Measurements from ENCODE around the gene C17orf67. TPM values are rescaled to one million over a fixed set of nuclear protein-coding genes. Genes with fewer than 3 reads are reported as not detected.
A peak's percentile ranks its signal among the peaks of the same experiment; 100 is the strongest.

Gene C17orf67
- total RNA-seq, 4 donors from 2014 or later, result 1.4 to 27.4 (median 9.4) TPM; not detected in 1

DNA sequence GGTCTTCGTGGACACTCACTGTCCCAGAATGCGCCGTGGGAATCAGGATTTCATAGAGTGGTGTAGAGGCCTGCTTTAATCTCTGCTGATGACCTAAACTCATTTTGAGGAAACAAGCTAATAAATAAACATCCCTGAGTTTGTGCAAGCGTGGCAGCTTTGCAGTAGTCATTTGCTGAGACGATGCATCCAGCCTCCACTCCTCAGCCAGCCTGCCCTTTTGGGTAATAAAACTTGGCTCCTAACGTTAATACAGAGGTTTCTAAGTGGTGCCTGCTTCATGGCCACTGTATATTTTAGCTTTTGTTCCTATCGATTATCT is 1.5 kb upstream of the C17orf67 start:
- Histone ChIP-seq H3K27me3 (no peaks in the 10 kb centered on the region), H3K4me1 (peaks cover 4 to 8% of the 10 kb centered on the region in 2 donors), H3K27ac (peak overlapping the region; percentile 96 to 97), H3K36me3 (no peaks in the 10 kb centered on the region), H3K4me3 (peak overlapping the region; percentile 79 to 87), H3K9me3 (no peaks in the 10 kb centered on the region)
- TF ChIP-seq, protein P1, sequence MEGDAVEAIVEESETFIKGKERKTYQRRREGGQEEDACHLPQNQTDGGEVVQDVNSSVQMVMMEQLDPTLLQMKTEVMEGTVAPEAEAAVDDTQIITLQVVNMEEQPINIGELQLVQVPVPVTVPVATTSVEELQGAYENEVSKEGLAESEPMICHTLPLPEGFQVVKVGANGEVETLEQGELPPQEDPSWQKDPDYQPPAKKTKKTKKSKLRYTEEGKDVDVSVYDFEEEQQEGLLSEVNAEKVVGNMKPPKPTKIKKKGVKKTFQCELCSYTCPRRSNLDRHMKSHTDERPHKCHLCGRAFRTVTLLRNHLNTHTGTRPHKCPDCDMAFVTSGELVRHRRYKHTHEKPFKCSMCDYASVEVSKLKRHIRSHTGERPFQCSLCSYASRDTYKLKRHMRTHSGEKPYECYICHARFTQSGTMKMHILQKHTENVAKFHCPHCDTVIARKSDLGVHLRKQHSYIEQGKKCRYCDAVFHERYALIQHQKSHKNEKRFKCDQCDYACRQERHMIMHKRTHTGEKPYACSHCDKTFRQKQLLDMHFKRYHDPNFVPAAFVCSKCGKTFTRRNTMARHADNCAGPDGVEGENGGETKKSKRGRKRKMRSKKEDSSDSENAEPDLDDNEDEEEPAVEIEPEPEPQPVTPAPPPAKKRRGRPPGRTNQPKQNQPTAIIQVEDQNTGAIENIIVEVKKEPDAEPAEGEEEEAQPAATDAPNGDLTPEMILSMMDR (IDR thresholded peaks at IDR 0.05), result no peak
- TF ChIP-seq POLR2A (IDR thresholded peaks at IDR 0.05), result no peak
- intact Hi-C loops (cut with DNase I; ENCODE audit: low total_unique reads), result no loop called here
- DNase-seq, result no peak

DNA sequence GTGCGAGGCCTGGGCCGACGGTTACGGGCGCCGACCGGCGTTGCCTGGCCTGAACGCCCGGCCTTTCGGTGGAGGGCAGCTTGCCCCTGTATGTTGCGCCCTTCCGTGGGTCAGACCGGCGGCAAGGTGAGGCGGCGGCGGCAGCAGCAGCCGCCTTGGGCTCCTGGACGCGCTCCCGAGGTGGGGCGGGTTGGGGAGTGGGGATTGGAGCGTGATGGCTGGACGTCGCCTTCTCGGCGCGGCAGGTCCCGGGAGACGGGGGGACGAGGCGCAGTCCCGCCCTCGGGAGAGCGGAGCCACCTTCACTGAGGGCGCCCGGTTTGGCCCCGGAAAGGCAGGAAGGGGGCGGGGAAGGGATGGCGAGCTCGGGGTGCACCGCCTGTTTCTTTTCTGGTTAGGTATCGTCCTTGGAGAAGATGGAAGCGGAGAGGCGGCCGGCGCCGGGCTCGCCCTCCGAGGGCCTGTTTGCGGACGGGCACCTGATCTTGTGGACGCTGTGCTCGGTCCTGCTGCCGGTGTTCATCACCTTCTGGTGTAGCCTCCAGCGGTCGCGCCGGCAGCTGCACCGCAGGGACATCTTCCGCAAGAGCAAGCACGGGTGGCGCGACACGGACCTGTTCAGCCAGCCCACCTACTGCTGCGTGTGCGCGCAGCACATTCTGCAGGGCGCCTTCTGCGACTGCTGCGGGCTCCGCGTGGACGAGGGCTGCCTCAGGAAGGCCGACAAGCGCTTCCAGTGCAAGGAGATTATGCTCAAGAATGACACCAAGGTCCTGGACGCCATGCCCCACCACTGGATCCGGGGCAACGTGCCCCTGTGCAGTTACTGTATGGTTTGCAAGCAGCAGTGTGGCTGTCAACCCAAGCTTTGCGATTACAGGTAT is 902 bp upstream of the C17orf67 start:
- no peaks in the 10 kb centered on the region for H3K27me3 ChIP-seq
- DNase-seq, result peak; percentile 40 to 52
- H3K36me3 ChIP-seq, result no peaks in the 10 kb centered on the region
- H3K27ac ChIP-seq, result peak overlapping the region; percentile 96 to 97
- intact Hi-C loops (cut with DNase I; ENCODE audit: low total_unique reads), result loop anchor here (5.0 kb wide), 1 partner anchor 108 kb away; no protein-coding TSS in a partner anchor
- peaks cover 4 to 8% of the 10 kb centered on the region in 2 donors for H3K4me1 ChIP-seq
- H3K4me3 ChIP-seq, result peak overlapping the region; percentile 79 to 87
- H3K9me3 ChIP-seq, result no peaks in the 10 kb centered on the region
- no peak for TF ChIP-seq POLR2A (IDR thresholded peaks at IDR 0.05)
- TF ChIP-seq, protein P1 (IDR thresholded peaks at IDR 0.05), result peak in 1 of 4 experiments; percentile 5

DNA sequence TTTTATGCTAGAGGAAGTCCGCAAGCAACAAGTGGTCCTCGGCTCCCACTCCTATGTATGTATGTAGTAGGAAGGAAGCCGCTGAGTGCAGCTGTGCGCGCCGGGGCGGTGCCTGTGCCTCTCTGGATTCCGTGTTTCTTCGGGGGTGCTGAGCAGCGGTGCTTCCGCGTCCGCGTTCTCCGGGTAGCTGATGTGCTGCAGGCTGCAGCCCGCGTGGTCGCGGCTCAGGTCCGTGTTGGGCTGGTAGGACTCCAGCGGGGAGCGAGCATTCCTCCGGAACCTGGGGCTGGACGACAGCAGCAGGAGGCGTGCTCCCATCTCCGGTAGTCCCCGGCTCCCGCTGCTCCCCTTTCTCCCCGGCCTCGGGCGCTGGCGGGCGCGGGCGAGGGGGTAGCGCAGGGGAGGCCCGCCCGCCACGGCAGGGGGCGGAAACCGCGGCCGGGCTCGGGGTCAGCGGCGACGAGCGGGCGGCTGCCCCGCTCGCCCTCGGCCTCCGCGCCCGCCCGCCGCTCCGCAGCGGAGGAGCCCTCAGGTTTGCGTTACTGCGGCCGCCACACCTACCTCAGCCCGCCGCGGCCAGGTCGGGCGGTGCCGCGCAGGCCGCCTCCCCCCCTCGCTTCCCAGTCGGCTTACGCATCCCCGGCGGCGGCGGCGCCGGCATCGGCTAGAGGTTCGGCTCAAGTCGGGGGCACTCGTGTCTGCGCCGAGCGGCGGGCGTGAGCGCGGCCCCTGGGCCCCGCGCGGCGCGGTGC is 487 bp downstream of the C17orf67 start:
- no peaks in the 10 kb centered on the region for H3K9me3 ChIP-seq
- H3K27me3 ChIP-seq, result no peaks in the 10 kb centered on the region
- peak; percentile 51 to 52 for DNase-seq
- peaks cover 4 to 8% of the 10 kb centered on the region in 2 donors for H3K4me1 ChIP-seq
- TF ChIP-seq, protein P1 (IDR thresholded peaks at IDR 0.05), result peak in 1 of 4 experiments; percentile 16
- peak; percentile 18 for TF ChIP-seq POLR2A (IDR thresholded peaks at IDR 0.05)
- no peaks in the 10 kb centered on the region for H3K36me3 ChIP-seq
- peak overlapping the region; percentile 96 to 97 for H3K27ac ChIP-seq
- H3K4me3 ChIP-seq, result peak overlapping the region; percentile 55 to 87
- intact Hi-C loops (cut with DNase I; ENCODE audit: low total_unique reads), result loop anchor here (5.0 kb wide), 1 partner anchor 109 kb away; no protein-coding TSS in a partner anchor

DNA sequence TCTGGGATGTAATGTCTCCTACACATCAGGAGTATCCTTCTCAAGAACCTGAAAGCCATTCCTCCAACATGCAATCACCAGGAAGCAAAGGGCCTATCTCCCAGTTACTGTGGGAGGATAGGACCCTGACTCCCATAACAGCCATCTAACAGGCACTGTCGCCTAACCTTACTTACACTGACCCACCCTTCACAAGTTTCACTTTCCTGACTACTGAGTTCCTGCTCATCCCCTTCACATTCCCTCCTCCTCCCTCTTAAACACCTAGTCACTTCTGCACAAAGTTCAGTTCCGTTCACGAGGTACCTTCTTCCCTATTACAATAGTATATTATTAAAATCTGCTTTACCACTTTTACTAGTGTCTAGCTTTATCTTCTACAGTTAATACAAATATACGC is 1.3 kb downstream of the C17orf67 start:
- Histone ChIP-seq H3K4me3 (peak overlapping the region; percentile 55 to 87), H3K27ac (peak overlapping the region in 1 of 2 donors; percentile 97), H3K9me3 (no peaks in the 10 kb centered on the region), H3K27me3 (no peaks in the 10 kb centered on the region), H3K4me1 (peaks cover 4 to 8% of the 10 kb centered on the region in 2 donors), H3K36me3 (no peaks in the 10 kb centered on the region)
- TF ChIP-seq, protein P1 (IDR thresholded peaks at IDR 0.05), result no peak
- no peak for TF ChIP-seq POLR2A (IDR thresholded peaks at IDR 0.05)
- intact Hi-C loops (cut with DNase I; ENCODE audit: low total_unique reads), result loop anchor here (5.0 kb wide), 1 partner anchor 110 kb away; no protein-coding TSS in a partner anchor
- DNase-seq, result no peak

Measured in uterus (tissue), 4 donors.